ENCODE data around the gene CALR. TPM values are rescaled to one million over a fixed set of nuclear protein-coding genes. Genes with fewer than 3 reads are reported as not detected.

The CALR gene
- polyA plus RNA-seq, 1 of the 3 experiments (the other 2 are of a cell fraction), result 1,334 TPM

- TF ChIP-seq, protein P1, sequence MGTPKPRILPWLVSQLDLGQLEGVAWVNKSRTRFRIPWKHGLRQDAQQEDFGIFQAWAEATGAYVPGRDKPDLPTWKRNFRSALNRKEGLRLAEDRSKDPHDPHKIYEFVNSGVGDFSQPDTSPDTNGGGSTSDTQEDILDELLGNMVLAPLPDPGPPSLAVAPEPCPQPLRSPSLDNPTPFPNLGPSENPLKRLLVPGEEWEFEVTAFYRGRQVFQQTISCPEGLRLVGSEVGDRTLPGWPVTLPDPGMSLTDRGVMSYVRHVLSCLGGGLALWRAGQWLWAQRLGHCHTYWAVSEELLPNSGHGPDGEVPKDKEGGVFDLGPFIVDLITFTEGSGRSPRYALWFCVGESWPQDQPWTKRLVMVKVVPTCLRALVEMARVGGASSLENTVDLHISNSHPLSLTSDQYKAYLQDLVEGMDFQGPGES (IDR thresholded peaks at IDR 0.05; ENCODE audit: low read depth, low read length), result no peak
- no peak for TF ChIP-seq MXI1 (IDR thresholded peaks at IDR 0.05; ENCODE audit: low read depth, low read length)
- TF ChIP-seq POLR2AphosphoS5 (IDR thresholded peaks at IDR 0.05; ENCODE audit: low read depth, low read length), result no peak
- TF ChIP-seq SMC3 (IDR thresholded peaks at IDR 0.05; ENCODE audit: low read depth, low read length), result no peak
- no peak for TF ChIP-seq USF1 (IDR thresholded peaks at IDR 0.05; ENCODE audit: borderline replicate concordance, low read depth)
Observed at GRCh38 chr19:12990853-12991252, 52.4 kb downstream of the CALR start (continued).

GRCh38 chr19:12991296-12991695 lies 52.9 kb downstream of the CALR start:
- peaks cover 1% of the 10 kb centered on the region; the same call in 1 of the 2 replicates for H3K79me2 ChIP-seq (ENCODE audit: insufficient read depth)
- H3K36me3 ChIP-seq (replicated peaks in 1 of 2; ENCODE audit: control insufficient read depth in 1 of 2, insufficient read depth in 2 of 2, low read length in 1 of 2), result no peaks in the 10 kb centered on the region
- CTCF ChIA-PET, result interaction anchor here (1.1 to 3.6 kb wide), 2 partner anchors 26 to 88 kb away, joined by 3 to 14 read pairs; no protein-coding TSS in a partner anchor
- H3K4me1 ChIP-seq (ENCODE audit: control insufficient read depth in 1 of 2, insufficient read depth in 2 of 2, low read depth in 1 of 2, low read length in 1 of 2), result peaks cover 0 to 8% of the 10 kb centered on the region in 2 experiments; a peak in 1 of 4 replicates
- no peak overlapping the region for H3K4me3 ChIP-seq (ENCODE audit: low read depth in 2 of 2, low read length in 1 of 2)
- no peaks in the 10 kb centered on the region for H3K9me2 ChIP-seq
- H3K9me3 ChIP-seq, result no peaks in the 10 kb centered on the region
- H3K27ac ChIP-seq (ENCODE audit: low read depth in 2 of 2, low read length in 1 of 2), result no peak overlapping the region
- POLR2A ChIA-PET, result no interaction called here
- H3K27me3 ChIP-seq (ENCODE audit: insufficient read depth), result no peaks in the 10 kb centered on the region
- TF ChIP-seq TAF1 (IDR thresholded peaks at IDR 0.05; ENCODE audit: borderline replicate concordance, low read depth, low read length), result no peak
- TF ChIP-seq MAX (IDR thresholded peaks at IDR 0.05; ENCODE audit: low read depth), result no peak
- TF ChIP-seq ZBTB33 (IDR thresholded peaks at IDR 0.05; ENCODE audit: borderline replicate concordance, low read depth), result no peak
- no peak for TF ChIP-seq MXI1 (IDR thresholded peaks at IDR 0.05; ENCODE audit: low read depth, low read length)
- TF ChIP-seq GABPA (IDR thresholded peaks at IDR 0.05; ENCODE audit: low read depth), result no peak
- no peak for TF ChIP-seq NRF1 (IDR thresholded peaks at IDR 0.05; ENCODE audit: low read depth, low read length)
- no peak for TF ChIP-seq RCOR1 (IDR thresholded peaks at IDR 0.05; ENCODE audit: low read length)
- TF ChIP-seq PBX3 (IDR thresholded peaks at IDR 0.05), result no peak
- TF ChIP-seq EZH2phosphoT487 (IDR thresholded peaks at IDR 0.05; ENCODE audit: borderline replicate concordance, low read depth), result no peak
- TF ChIP-seq POLR2AphosphoS5 (IDR thresholded peaks at IDR 0.05; ENCODE audit: low read depth, low read length), result no peak
- no peak for TF ChIP-seq CTCF (IDR thresholded peaks at IDR 0.05)
- TF ChIP-seq GATA2 (CRISPR knock-in tag; IDR thresholded peaks at IDR 0.05), result no peak
- TF ChIP-seq ELF1 (IDR thresholded peaks at IDR 0.05), result no peak
- TF ChIP-seq USF1 (IDR thresholded peaks at IDR 0.05; ENCODE audit: borderline replicate concordance, low read depth), result no peak
- no peak for TF ChIP-seq FOSL2 (IDR thresholded peaks at IDR 0.05; ENCODE audit: borderline replicate concordance, low read depth)
- TF ChIP-seq FOXJ3 (CRISPR knock-in tag; IDR thresholded peaks at IDR 0.05), result no peak
- no peak for TF ChIP-seq SMC3 (IDR thresholded peaks at IDR 0.05; ENCODE audit: low read depth, low read length)
- no peak for TF ChIP-seq CHD2 (IDR thresholded peaks at IDR 0.05; ENCODE audit: low read length, partially characterized antibody)
- WGBS (ENCODE audit: low lambda C conversion rate), result 94% methylated on average over 5 of the region's 5 CpGs
- DNase-seq, result no peak
- peaks cover 6% of the 10 kb centered on the region for H3F3A ChIP-seq (replicated peaks; ENCODE audit: insufficient read depth)
- H2AFZ ChIP-seq (ENCODE audit: low read depth), result no peak overlapping the region
- H4K20me1 ChIP-seq (ENCODE audit: insufficient read depth), result no peaks in the 10 kb centered on the region
- H3K4me2 ChIP-seq, result no peak overlapping the region
- no peak overlapping the region for H3K9ac ChIP-seq

Data from SK-N-SH (cell line).